GM12801 (cell line): Measurements from ENCODE around the gene ACSL6.

Experiments
- TF ChIP-seq, protein P1 (sequence below): IDR thresholded peaks from one replicate; pipeline ENCODE4 v1.5.1; 2011; ENCODE audit warnings: control low read depth; ENCODE audit not compliant: insufficient read length; ENCODE audit errors: extremely low read depth

The ACSL6 gene

GRCh38 chr5:132024117-132024435 is 12.6 kb upstream of the ACSL6 start:
- TF ChIP-seq, protein P1, sequence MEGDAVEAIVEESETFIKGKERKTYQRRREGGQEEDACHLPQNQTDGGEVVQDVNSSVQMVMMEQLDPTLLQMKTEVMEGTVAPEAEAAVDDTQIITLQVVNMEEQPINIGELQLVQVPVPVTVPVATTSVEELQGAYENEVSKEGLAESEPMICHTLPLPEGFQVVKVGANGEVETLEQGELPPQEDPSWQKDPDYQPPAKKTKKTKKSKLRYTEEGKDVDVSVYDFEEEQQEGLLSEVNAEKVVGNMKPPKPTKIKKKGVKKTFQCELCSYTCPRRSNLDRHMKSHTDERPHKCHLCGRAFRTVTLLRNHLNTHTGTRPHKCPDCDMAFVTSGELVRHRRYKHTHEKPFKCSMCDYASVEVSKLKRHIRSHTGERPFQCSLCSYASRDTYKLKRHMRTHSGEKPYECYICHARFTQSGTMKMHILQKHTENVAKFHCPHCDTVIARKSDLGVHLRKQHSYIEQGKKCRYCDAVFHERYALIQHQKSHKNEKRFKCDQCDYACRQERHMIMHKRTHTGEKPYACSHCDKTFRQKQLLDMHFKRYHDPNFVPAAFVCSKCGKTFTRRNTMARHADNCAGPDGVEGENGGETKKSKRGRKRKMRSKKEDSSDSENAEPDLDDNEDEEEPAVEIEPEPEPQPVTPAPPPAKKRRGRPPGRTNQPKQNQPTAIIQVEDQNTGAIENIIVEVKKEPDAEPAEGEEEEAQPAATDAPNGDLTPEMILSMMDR, result no peak

DNA sequence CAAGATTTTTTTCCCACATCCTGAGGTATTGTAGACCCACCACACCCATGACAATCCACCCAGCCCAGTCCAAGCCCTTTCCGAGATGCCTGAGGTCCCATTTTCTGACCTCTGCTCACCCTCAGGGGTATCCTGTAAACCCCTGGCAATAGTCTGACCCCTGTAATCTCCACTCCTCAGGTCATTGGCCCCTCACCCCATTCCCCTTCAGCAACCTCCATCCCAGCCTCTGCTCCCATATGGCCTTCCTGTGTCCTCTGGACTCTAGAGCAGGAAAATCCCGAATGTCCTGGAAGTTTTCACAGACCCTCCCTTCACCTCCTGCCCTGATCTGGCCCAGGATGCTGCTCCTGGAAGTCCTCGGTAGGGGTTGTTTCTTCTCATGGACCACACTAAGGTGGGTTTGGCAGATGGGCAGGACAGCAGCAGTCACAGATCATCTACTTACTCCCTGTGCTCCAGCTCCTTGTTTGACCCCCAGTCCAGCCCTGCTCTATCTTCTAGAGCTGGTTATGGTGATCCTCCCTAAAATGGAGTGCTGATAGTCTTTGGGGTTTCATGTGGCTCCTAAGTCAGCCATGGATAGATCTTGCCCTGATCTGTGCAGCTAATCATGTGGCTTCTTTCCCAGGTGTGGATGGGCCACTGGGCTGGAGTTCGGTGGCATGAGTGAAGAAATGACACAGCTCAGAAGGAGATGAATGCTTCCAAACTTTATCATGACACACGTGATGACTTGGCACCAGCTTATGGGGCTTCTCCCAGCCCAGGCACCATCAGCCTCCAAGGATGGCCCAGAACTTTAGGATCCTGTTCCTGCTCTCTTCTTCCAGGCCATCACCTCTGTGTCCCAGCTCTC is 12.0 kb upstream of the ACSL6 start:
- TF ChIP-seq, protein P1, result no peak

- TF ChIP-seq, protein P1, result no peak
Measured at GRCh38 chr5:132022737-132023136, 11.3 kb upstream of the ACSL6 start.

- TF ChIP-seq, protein P1, result no peak
Measured at GRCh38 chr5:132021654-132022053, 10.2 kb upstream of the ACSL6 start.

DNA sequence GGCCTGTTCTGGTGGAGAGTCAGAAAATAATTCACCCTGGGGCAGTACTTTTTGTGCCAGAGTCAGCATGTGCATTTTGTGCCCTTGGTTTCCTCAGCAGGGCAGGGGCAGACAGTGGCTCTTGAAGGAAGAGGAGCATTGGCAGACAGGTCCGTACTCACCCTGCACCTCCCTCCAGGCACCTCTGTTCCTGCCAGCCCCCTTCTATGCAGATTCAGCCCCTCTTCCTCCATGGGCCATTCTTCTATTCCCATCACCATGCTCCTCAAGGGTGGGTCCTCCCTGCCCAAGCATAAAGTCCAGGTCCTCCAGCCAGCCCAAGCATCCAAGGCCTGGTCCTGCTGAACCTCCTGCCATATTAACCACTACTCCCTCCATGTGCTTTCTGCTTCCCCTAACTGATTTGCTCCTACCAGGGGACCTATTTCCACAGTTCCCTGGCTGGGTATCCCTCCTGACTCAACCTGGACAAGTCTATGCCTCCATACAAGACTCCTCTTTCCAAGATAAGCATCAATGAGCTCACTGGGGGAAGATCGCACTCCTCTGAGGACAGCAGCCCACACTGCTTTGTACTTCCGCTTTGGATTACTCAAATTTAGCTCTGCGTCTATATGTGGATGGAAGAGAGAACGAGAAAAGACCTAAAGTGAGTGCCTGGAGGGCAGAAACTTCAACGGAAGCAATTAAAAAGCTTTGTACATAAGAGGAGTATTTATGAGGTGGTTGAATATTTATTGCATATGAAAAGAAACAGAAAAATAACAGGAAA is 9.3 kb upstream of the ACSL6 start:
- TF ChIP-seq, protein P1, result no peak

GRCh38 chr5:132019857-132020555 is 8.5 kb upstream of the ACSL6 start:
- TF ChIP-seq, protein P1, result no peak

- TF ChIP-seq, protein P1, result no peak
Measured at GRCh38 chr5:132019337-132019736, 7.9 kb upstream of the ACSL6 start.
